A549 (cell line): ENCODE results near the gene PTTG1IP. TPM values are rescaled to one million over a fixed set of nuclear protein-coding genes. Genes with fewer than 3 reads are reported as not detected.

Experiments used
- ATAC-seq, 2 experiments: fragments of 200-7000 bp in 1 of 2; fragments of >200 bp in 1 of 2; cut with Nextera tagmentation in 1 of 2; cut with Tn5 transposase in 1 of 2; 3 replicates each; pipeline versions ENCODE4 v1.8.0 to v1.9.1; 2018 to 2020; ENCODE audit warnings: mild to moderate bottlenecking in 1 of 2, moderate library complexity in 1 of 2
- CTCF ChIA-PET: fragments of 300-600 bp; sonication (Branson Sonifier 250); formaldehyde crosslinking; extraction: SDS; loops from one replicate; lab custom pipeline; 2021; ENCODE audit warnings: antibody characterized with exemption, inconsistent platforms; lab: Yijun Ruan, JAX
- POLR2A ChIA-PET: fragments of 350-600 bp; formaldehyde crosslinking; extraction: SDS; loops from one replicate; lab custom pipeline; 2021; ENCODE audit warnings: antibody characterized with exemption, inconsistent platforms; lab: Yijun Ruan, JAX
- DNase-seq, 2 experiments: peaks; one replicate each; pipeline versions ENCODE4 v3.0.0 to v3.0.0-alpha.2; 2011 to 2016; ENCODE audit warnings: low read depth in 1 of 2, low spot score in 1 of 2
- FAIRE-seq: peaks from 2 replicates; lab custom pipeline; 2011; peaks lifted over from hg19 to GRCh38; lab: Jason Lieb, UNC
- H3K27ac ChIP-seq, 2 experiments: fragments of >200 bp; sonication (Bioruptor Twin); formaldehyde crosslinking; 3 replicates each; pipeline ENCODE4 v1.5.1; 2016 to 2017
- H3K4me1 ChIP-seq: fragments of >200 bp; sonication (Bioruptor Twin); formaldehyde crosslinking; 3 replicates; pipeline ENCODE4 v1.6.1; 2016
- H3K4me2 ChIP-seq: fragments of >200 bp; sonication (Bioruptor Twin); formaldehyde crosslinking; 3 replicates; pipeline ENCODE4 v1.6.1; 2016
- H3K4me3 ChIP-seq: fragments of >200 bp; sonication (Bioruptor Twin); formaldehyde crosslinking; 3 replicates; pipeline ENCODE4 v1.5.1; 2016
- H3K9me3 ChIP-seq: fragments of >200 bp; sonication (Bioruptor Twin); formaldehyde crosslinking; 3 replicates; pipeline ENCODE4 v1.6.1; 2016
- CEBPB ChIP-seq, 2 experiments: fragments of >200 bp in 1 of 2; sonication (Bioruptor Twin) in 1 of 2; formaldehyde crosslinking in 1 of 2; IDR thresholded peaks; 2 replicates each; pipeline ENCODE4 v1.6.1; 2012 to 2016
- EHF ChIP-seq: fragments of 250-450 bp; sonication (Bioruptor Pico); IDR thresholded peaks from 2 replicates; pipeline ENCODE4 v1.5.0; 2020; ENCODE audit warnings: mild to moderate bottlenecking
- EHMT2 ChIP-seq: fragments of 200-600 bp; sonication (generic); IDR thresholded peaks from 2 replicates; pipeline ENCODE4 v1.6.1; 2016; ENCODE audit warnings: antibody characterized with exemption, low read depth, mild to moderate bottlenecking, moderate library complexity
- EP300 ChIP-seq, 2 experiments: fragments of >200 bp; sonication (Bioruptor Twin); formaldehyde crosslinking; IDR thresholded peaks; 2 replicates in 1 of 2; 3 replicates in 1 of 2; pipeline ENCODE4 v1.6.1; 2016 to 2017
- HEYL ChIP-seq: fragments of 250-450 bp; sonication (Bioruptor Pico); IDR thresholded peaks from 2 replicates; pipeline ENCODE4 v1.8.0; 2021; ENCODE audit warnings: mild to moderate bottlenecking, moderate library complexity
- HOXA7 ChIP-seq: fragments of 250-450 bp; sonication (Bioruptor Pico); IDR thresholded peaks from 2 replicates; pipeline ENCODE4 v1.5.0; 2020; ENCODE audit warnings: mild to moderate bottlenecking, moderate library complexity
- HOXB13 ChIP-seq: fragments of 250-450 bp; sonication (Bioruptor Pico); IDR thresholded peaks from 2 replicates; pipeline ENCODE4 v1.5.0; 2020; ENCODE audit warnings: low read depth, mild to moderate bottlenecking, moderate library complexity
- JUN ChIP-seq, 2 experiments: fragments of >200 bp; sonication (Bioruptor Twin); formaldehyde crosslinking; IDR thresholded peaks; 2 replicates in 1 of 2; 3 replicates in 1 of 2; pipeline ENCODE4 v1.6.1; 2016 to 2017
- KDM5A ChIP-seq: fragments of 200-600 bp; sonication (generic); IDR thresholded peaks from 2 replicates; pipeline ENCODE4 v1.6.1; 2016; ENCODE audit warnings: antibody characterized with exemption, mild to moderate bottlenecking
- MYC ChIP-seq: IDR thresholded peaks from 2 replicates; pipeline ENCODE4 v1.6.1; 2012; ENCODE audit warnings: mild to moderate bottlenecking, inconsistent platforms, low read length, improper control_type of control experiment, borderline replicate concordance
- NFE2L2 ChIP-seq: fragments of 150-350 bp; conservative IDR thresholded peaks from 2 replicates; pipeline ENCODE4 v1.6.1; 2014; ENCODE audit warnings: low read length
- POLR2A ChIP-seq: IDR thresholded peaks from 2 replicates; pipeline ENCODE4 v1.6.1; 2012; ENCODE audit warnings: mild to moderate bottlenecking, low read length
- RFX5 ChIP-seq: fragments of 450-650 bp; IDR thresholded peaks from 2 replicates; pipeline ENCODE4 v1.7.1; 2014; ENCODE audit warnings: antibody characterized with exemption, mild to moderate bottlenecking, moderate library complexity
- TP53 ChIP-seq: fragments of 250-450 bp; sonication (Bioruptor Pico); IDR thresholded peaks from 2 replicates; pipeline ENCODE4 v1.5.0; 2021; ENCODE audit warnings: mild to moderate bottlenecking, moderate library complexity
- ZC3H11A ChIP-seq: fragments of 450-650 bp; IDR thresholded peaks from 2 replicates; pipeline ENCODE4 v1.6.1; 2014; ENCODE audit warnings: antibody characterized with exemption, mild to moderate bottlenecking
- WGBS: methylation state at CpG from one replicate; pipeline ENCODE4 v1.1.6; 2017; ENCODE audit errors: missing lambda C conversion rate; 5-methylcytosine and 5-hydroxymethylcytosine counted together
- polyA plus RNA-seq, 4 experiments: library from polyadenylated mRNA; depleted of rRNA in 3 of 4; stranded (reverse); fragments of >200 nt; fragmentation: RNase III in 1 of 4; extraction: RNeasy Plus Mini Kit Qiagen cat#74134 plus additional on column Dnase treatment in 1 of 4; gene quantifications; 2 replicates in 3 of 4; 3 replicates in 1 of 4; pipeline ENCODE4 v1.2.3, GENCODE V29; 2011 to 2017
- TF ChIP-seq, protein P1 (sequence below): fragments of 250-450 bp; sonication (Bioruptor Pico); IDR thresholded peaks from 2 replicates; pipeline ENCODE4 v1.5.0; 2021; ENCODE audit warnings: mild to moderate bottlenecking, moderate library complexity, borderline replicate concordance
- TF ChIP-seq, protein P2 (sequence below): fragments of >200 bp; sonication (Bioruptor Twin); formaldehyde crosslinking; IDR thresholded peaks from 3 replicates; pipeline ENCODE4 v1.5.1; 2016
- TF ChIP-seq, protein P3 (sequence below): fragments of 450-650 bp; IDR thresholded peaks from 2 replicates; pipeline ENCODE4 v1.6.1; 2014; ENCODE audit warnings: antibody characterized with exemption
- TF ChIP-seq, protein P4 (sequence below): fragments of >200 bp; sonication (Bioruptor Twin); formaldehyde crosslinking; IDR thresholded peaks from 2 replicates; pipeline ENCODE4 v1.6.1; 2016
- TF ChIP-seq, protein P5 (sequence below): fragments of >200 bp; sonication (Bioruptor Twin); formaldehyde crosslinking; IDR thresholded peaks from 3 replicates; pipeline ENCODE4 v1.6.1; 2016

PTTG1IP gene
- polyA plus RNA-seq, 2 of the 4 experiments (the other 2 are of a cell fraction) = 98.7 to 99.4 TPM

DNA sequence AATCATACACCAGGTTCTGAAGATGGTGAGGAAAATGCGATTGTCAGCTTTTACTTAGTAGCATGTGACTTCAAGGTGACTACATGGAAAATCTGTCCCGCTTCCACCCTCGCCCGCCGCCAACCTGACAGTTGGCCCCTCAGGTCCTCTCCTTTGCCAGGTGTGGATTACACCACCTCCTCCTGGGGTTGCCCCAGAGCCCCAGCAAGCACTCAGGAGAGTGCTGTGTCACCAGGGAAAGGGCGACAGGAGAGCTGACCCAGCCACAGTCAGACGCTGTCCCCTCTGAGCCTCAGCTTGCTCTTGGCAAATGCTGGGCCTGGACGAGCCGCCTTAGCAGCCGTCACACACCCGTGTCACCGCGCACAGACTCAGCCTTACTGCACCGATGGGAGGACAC lies 17.9 kb downstream of the PTTG1IP start:
- no peak for TF ChIP-seq POLR2A
- TF ChIP-seq EP300 (IDR thresholded peaks at IDR 0.05) = no peak
- TF ChIP-seq, protein P1, sequence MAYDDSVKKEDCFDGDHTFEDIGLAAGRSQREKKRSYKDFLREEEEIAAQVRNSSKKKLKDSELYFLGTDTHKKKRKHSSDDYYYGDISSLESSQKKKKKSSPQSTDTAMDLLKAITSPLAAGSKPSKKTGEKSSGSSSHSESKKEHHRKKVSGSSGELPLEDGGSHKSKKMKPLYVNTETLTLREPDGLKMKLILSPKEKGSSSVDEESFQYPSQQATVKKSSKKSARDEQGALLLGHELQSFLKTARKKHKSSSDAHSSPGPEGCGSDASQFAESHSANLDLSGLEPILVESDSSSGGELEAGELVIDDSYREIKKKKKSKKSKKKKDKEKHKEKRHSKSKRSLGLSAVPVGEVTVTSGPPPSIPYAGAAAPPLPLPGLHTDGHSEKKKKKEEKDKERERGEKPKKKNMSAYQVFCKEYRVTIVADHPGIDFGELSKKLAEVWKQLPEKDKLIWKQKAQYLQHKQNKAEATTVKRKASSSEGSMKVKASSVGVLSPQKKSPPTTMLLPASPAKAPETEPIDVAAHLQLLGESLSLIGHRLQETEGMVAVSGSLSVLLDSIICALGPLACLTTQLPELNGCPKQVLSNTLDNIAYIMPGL (CRISPR knock-in tag) = no peak
- TF ChIP-seq, protein P2, sequence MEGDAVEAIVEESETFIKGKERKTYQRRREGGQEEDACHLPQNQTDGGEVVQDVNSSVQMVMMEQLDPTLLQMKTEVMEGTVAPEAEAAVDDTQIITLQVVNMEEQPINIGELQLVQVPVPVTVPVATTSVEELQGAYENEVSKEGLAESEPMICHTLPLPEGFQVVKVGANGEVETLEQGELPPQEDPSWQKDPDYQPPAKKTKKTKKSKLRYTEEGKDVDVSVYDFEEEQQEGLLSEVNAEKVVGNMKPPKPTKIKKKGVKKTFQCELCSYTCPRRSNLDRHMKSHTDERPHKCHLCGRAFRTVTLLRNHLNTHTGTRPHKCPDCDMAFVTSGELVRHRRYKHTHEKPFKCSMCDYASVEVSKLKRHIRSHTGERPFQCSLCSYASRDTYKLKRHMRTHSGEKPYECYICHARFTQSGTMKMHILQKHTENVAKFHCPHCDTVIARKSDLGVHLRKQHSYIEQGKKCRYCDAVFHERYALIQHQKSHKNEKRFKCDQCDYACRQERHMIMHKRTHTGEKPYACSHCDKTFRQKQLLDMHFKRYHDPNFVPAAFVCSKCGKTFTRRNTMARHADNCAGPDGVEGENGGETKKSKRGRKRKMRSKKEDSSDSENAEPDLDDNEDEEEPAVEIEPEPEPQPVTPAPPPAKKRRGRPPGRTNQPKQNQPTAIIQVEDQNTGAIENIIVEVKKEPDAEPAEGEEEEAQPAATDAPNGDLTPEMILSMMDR = no peak
- TF ChIP-seq EHMT2 = no peak
- TF ChIP-seq HEYL (CRISPR knock-in tag) = no peak
- TF ChIP-seq EHF = no peak
- TF ChIP-seq, all 56 proteins: peak for 0
- Histone ChIP-seq H3K4me1 (no peaks in the 10 kb centered on the region), H3K4me2 (no peak overlapping the region), H3K4me3 (no peak overlapping the region), H3K27ac (no peak overlapping the region), H3K9me3 (no peaks in the 10 kb centered on the region)
- no peak for ATAC-seq
- POLR2A ChIA-PET = no interaction called here
- WGBS = 98% methylated on average over 11 of the region's 14 CpGs
- DNase-seq = no peak
- CTCF ChIA-PET = no interaction called here
- no peak for FAIRE-seq

DNA sequence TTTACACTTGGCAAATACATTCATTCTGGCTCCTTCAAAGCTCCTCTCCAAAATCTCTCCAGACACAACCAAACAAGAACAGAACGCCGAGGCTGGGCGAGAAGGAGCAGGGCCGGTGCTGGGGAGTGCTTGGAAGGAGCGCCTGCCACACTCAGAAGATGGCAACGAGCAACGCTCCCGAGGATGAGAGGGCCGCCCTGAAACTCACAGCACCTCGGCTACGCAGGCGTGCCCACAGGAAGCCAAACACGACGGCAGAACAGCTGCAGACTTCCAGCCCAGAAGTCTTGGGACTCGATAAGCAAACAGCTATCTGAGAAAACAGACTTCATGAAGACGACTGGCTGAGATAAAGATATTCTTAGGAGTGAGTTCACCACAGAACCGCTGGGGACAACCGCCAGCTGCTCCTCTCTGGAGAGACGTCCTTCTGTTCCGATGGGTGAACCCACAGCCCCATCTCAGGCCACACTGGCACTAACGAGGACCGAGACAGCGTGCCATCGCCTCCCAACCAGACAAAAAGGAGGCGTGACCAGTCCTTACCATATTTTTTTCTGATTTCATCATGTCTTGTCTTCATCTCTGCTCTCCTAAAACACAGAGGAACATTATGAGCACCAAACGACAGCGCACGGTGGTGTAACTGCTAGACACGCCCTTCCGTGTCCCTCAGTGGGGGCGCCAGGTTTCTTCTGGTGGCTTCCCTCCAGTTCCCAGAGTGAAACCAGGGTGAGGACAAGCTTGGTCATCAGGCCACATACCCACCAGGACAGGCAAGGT lies 18.6 kb downstream of the PTTG1IP start:
- H3K27ac ChIP-seq = no peak overlapping the region
- 90% methylated on average over 31 of the region's 31 CpGs for WGBS
- ChIA-PET CTCF (interaction anchor here (0.9 kb wide), 1 partner anchor 9 kb away, joined by 3 read pairs; no protein-coding TSS in a partner anchor), POLR2A (no interaction called here)
- DNase-seq (no peak), ATAC-seq (no peak), FAIRE-seq (no peak)
- H3K4me2 ChIP-seq = no peak overlapping the region
- H3K4me1 ChIP-seq = no peaks in the 10 kb centered on the region
- H3K9me3 ChIP-seq = no peaks in the 10 kb centered on the region
- no peak overlapping the region for H3K4me3 ChIP-seq
- TF ChIP-seq, protein P1 (CRISPR knock-in tag) = no peak
- TF ChIP-seq, protein P3, sequence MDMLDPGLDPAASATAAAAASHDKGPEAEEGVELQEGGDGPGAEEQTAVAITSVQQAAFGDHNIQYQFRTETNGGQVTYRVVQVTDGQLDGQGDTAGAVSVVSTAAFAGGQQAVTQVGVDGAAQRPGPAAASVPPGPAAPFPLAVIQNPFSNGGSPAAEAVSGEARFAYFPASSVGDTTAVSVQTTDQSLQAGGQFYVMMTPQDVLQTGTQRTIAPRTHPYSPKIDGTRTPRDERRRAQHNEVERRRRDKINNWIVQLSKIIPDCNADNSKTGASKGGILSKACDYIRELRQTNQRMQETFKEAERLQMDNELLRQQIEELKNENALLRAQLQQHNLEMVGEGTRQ = no peak
- TF ChIP-seq, protein P4, sequence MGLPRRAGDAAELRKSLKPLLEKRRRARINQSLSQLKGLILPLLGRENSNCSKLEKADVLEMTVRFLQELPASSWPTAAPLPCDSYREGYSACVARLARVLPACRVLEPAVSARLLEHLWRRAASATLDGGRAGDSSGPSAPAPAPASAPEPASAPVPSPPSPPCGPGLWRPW = no peak
- TF ChIP-seq TP53 (CRISPR knock-in tag) (no peak), JUN (IDR thresholded peaks at IDR 0.05) (no peak), KDM5A (no peak), HEYL (CRISPR knock-in tag) (no peak), HOXB13 (CRISPR knock-in tag) (no peak), POLR2A (no peak), MYC (no peak), CEBPB (IDR thresholded peaks at IDR 0.05) (no peak), ZC3H11A (no peak), NFE2L2 (no peak), HOXA7 (no peak), RFX5 (no peak)
- TF ChIP-seq, protein P5, sequence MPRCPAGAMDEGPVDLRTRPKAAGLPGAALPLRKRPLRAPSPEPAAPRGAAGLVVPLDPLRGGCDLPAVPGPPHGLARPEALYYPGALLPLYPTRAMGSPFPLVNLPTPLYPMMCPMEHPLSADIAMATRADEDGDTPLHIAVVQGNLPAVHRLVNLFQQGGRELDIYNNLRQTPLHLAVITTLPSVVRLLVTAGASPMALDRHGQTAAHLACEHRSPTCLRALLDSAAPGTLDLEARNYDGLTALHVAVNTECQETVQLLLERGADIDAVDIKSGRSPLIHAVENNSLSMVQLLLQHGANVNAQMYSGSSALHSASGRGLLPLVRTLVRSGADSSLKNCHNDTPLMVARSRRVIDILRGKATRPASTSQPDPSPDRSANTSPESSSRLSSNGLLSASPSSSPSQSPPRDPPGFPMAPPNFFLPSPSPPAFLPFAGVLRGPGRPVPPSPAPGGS = no peak
- TF ChIP-seq, protein P2 = no peak
